Measurements from ENCODE around the gene STK25.

GRCh38 chr2:241516520-241516965 lies 8.2 kb upstream of the STK25 start:
- TF ChIP-seq POLR2A (IDR thresholded peaks at IDR 0.05; ENCODE audit: low read depth, low read length) = no peak
- TF ChIP-seq POLR2AphosphoS5 (IDR thresholded peaks at IDR 0.05; ENCODE audit: low read depth, low read length) = no peak
- TF ChIP-seq TAF1 (IDR thresholded peaks at IDR 0.05; ENCODE audit: borderline replicate concordance, low read depth, low read length) = no peak
